Stimulated activated CD4-positive, alpha-beta T cell treated with anti-CD3 and anti-CD28 coated beads, Interleukin-2, amount 100 ng/mL, for 24 hours (primary cell): ENCODE results near the gene JOSD2.
A peak's percentile ranks its signal among the peaks of the same experiment; 100 is the strongest.
"Not testable (repeated sequence)": the region's sequence is repeated elsewhere in the genome, so short reads cannot be mapped to it uniquely, and the experiment has no call there.

ENCODE experiments used
- DNase-seq, 2 donors: peaks; one replicate each; pipeline ENCODE4 v3.0.0-alpha.2; 2020

JOSD2 gene

GRCh38 chr19:50475736-50476223 is 35.2 kb downstream of the JOSD2 start:
- no peak for DNase-seq

- DNase-seq, result no peak
Observed at GRCh38 chr19:50475101-50475568, 35.9 kb downstream of the JOSD2 start.

GRCh38 chr19:50473336-50473735 is 37.7 kb downstream of the JOSD2 start:
- not testable (repeated sequence) for DNase-seq

DNA sequence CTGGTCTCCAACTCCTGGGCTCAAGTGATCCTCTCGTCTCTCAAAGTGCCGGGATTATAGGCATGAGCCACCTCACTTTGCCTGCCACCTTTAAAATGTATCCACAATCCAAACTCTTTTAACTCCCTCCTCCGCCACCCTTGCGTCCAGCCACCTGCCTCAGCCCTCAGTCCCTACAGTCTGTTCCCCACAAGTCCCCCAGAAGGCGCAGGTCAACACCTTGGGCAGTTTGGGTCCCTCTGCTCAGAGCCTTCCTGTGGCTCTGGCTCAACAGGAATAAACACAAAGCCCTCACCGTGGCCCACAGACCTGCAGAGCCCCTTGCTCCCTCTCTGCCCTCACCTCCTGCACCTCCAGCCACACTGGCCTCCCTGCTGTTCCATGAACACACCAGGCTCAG is 42.2 kb downstream of the JOSD2 start:
- DNase-seq, result no peak

DNA sequence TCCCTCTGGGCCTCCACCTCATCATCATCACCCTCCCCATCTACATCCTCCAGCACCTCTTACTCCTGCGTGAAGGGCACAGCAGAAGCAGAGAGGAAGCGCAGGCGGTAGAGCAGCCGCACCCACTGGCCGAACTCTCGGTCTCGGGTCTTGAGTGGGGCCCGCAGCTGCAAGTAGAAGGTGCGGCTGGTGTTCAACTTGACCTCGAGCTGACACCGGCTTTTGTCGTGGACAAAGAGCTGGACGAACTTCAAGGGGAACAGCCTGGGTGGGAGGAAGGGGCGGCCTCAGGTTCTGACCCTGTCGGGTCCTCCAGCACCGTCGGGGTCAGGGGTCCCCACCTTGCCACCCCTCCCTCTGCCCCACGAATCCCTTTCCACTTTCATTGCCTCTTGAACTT is 43.4 kb downstream of the JOSD2 start:
- no peak for DNase-seq

DNA sequence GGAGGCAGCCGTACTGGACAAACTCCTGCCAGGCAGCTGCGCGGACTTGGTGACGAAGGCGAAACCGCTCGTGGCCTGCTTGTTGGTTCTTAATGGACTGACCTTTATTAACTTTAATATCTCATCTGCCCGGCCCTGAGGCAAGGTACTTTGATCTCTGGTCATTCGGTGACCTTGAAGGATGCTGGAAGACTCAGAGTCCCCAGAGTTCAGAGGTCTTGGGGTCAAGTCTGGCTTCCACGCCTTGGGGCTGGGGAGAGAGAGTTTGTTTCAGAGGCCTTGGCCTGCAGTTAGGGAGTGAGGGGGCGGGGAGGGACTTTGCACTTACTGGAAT is 44.3 kb downstream of the JOSD2 start:
- DNase-seq, result no peak

DNA sequence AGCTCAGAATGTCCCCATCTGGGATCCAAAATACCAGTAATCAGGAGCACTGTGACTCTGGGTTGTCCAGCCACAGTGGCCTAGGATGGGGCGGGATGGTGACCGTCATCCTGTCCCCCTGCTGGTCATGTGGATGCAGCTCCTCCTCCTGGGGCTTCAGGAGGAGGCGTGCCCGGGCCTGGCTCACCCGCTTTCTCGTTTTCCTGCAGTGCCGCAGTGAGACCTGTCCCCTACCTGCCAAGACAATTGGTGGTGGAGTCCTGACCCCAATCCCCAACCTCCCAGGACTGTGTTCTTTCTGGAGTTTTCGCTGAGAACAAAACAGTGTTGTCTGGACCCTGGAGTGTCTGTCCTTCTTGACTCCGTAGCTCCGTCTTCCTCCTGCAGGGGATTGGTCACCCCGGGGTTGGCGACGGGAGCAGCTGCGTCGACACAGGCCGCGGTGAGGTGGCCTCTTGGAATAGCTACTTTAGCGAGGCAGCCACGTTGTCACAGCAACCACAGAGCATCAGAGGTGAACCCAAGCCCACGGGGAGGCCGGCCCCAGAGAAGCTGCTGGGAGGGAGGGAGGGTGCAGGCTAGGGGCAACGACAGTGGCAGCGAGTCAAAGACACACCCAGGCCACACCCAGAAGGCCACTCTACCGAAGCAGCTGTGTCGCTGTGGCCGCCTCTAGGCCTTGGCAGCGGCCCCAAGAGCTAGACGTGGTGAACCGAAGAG is 44.8 kb downstream of the JOSD2 start:
- DNase-seq, result no peak

GRCh38 chr19:50465000-50465399 is 46.0 kb downstream of the JOSD2 start:
- no peak for DNase-seq

DNA sequence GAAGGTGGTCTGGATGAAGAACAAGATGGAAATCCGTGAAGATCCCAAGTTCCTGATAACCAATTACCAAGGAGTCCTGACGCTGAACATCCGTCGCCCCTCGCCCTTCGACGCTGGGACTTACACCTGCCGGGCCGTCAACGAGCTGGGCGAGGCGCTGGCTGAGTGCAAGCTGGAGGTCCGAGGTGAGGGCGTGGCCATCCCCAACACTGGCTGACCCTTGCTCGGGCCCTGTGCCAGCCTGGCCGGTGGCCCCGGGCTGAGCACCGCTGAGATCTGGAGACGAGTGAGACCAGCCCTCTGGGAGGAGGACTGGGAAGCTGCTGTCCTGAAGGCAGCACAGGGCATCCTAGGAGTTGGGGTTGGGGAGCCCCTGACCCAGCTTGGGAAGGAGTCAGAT is 46.6 kb downstream of the JOSD2 start:
- DNase-seq, result no peak

DNA sequence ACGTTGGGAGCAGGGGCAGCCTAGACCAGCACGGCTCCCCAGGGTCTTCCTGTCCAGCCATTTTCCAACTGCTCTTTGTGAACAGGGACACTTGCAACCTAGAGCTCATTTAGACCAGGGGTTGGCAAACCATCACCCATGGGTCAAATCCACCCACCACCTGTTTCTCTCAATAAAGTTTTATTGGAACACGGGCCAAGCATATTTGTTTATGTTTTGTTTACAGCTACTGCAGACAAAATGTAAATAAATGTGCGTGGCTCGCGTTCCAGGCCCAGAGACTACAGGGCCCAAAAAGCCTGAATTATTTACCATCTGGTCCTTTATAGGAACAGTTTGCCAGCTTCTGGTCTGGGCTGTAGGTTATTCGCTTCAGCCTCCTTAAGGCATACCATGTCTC is 48.0 kb downstream of the JOSD2 start:
- DNase-seq, result no peak

DNA sequence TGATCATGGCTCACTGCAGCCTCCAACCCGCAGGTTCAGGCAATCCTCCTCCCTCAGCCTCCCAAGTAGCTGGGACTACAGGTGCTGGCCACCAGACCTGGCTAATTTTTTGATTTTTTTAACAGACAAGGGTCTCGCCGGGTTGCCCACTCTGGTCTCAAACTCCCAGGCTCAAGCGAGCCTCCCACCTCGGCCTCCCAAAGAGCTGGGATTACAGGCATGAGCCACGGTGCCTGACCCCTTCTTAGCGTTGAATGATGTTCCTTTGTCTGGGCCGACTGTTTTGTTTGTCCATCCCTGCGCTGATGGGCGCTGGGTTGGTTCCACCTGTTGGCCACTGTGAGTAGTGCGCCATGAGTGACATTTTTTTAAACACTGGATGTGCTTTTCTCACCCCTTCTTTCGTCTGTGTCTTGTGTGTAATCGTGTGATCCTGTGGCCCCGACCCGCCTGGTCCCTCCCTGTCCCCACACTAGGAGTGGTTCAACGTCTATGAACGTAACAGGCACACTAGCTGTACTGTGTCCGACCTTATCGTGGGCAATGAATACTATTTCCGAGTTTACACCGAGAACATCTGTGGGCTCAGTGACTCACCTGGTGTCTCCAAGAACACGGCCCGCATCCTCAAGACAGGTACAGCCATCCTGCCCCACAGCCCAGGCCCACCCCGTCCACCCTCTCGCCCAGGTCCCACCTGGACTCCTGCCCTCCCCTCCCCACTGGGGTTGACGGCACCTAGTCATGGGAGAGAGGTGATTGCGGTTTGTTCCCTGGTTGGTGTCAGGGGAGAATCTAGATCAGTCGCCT is 49.7 kb downstream of the JOSD2 start:
- peak; percentile 51 to 71 for DNase-seq

- no peak for DNase-seq
Observed at GRCh38 chr19:50460161-50460765, 50.7 kb downstream of the JOSD2 start.

GRCh38 chr19:50459638-50460037 is 51.4 kb downstream of the JOSD2 start:
- DNase-seq, result no peak

GRCh38 chr19:50459067-50459456 is 51.9 kb downstream of the JOSD2 start:
- no peak for DNase-seq

GRCh38 chr19:50458396-50459066 is 52.5 kb downstream of the JOSD2 start:
- no peak for DNase-seq

- no peak for DNase-seq
Observed at GRCh38 chr19:50457300-50457699, 53.7 kb downstream of the JOSD2 start.
